Activated CD4-positive, alpha-beta T cell treated with anti-CD3 and anti-CD28 coated beads, Interleukin-2, amount 50 U/mL, for 24 hours (primary cell): Measurements from ENCODE around the gene CASP14.
"Not testable (repeated sequence)": the region's sequence is repeated elsewhere in the genome, so short reads cannot be mapped to it uniquely, and the experiment has no call there.

ENCODE experiments used
- DNase-seq, 2 donors: peaks; one replicate each; pipeline ENCODE4 v3.0.0-alpha.2; 2020; ENCODE audit warnings: low read depth in 1 of 2, low spot score in 1 of 2

Gene CASP14

DNA sequence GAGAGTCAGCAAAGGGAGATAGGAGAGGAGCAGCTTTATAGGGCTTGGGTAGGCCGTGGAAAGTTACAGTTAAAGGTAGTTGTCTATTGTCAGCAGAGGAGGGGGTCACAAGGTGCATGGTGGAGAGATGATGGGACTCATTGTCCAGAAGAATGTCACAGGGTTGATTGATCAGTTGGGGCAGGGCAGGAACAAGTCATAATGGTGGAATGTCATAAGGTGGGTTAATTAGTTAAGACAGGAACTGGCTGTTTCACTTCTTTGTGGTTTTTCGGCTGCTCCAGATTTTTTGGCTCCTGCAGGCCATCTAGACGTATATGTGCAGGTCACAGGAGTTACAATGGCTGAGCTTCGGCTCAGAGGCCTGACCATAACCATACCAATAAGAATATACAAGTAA, 21.1 kb downstream of the CASP14 start:
- not testable (repeated sequence) for DNase-seq

DNA sequence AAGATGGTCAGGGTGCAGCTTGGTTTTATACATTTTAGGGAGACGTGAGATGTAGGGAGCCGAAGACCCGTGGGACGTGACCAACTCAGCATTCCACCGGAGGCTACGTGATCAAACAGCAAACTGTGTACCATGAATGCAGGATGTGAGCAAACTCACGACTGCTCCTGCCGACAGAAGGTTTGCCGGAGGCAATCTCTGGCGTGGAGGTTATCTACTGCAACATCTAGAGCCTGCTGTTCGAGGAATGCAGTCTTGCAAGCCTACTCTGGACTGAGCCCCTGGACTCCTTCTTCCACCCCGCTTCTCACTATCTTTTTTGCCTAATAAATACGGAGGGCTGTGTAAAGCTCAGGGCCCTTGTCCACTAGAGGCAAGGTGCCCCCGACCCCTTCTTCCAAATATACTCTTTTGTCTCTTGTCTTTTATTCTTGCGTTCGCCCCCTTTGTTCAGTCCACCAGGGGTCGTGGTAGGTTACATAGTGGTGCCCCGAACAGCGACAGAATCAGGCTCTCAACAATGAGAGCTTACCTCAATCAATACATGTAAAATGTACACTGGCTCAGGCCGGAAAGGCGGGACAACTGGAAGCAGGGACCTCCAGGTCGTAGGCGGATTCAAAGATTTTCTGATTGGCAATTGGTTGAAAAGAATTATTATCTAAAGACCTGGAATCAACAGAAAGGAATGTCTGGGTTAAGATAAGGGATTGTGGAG, 23.8 kb downstream of the CASP14 start:
- no peak for DNase-seq

DNA sequence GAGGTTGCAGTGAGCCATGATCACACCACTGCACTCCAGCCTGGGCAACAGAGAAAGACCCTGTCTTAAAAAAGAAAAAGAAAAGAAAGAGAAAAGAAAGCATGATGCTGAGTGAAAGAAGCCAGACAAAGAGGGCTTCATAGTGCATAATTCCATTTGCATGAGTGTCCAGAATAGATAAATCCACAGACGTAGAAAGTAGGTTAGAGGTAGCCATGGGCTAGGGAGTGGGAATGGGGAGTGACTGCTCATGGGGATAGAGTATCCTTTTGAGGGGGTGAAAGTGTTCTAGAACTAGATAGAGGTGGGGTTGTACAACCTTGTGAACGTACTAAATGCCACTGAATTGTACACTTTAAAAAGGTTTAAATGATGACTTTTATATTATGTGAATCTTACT, 25.1 kb downstream of the CASP14 start:
- DNase-seq, result no peak

DNA sequence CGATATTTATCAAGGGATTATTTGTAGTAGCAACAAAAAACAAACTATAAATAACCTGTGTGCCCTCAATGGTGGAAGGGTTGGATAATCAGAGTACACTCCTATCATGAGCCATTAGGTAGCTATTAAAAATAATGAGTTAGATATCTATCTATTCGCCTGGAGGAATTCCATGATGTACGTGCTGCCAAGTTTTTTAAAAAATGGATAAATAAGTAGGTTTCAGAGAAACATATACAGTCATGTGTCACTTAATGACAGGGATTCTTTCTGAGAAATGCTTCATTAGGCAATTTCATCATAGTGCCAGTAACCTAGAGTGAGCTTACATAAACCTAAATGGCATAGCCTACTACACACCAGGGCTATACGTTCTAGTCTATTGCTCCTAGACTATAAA, 26.5 kb downstream of the CASP14 start:
- DNase-seq, result no peak

GRCh38 chr19:15080002-15080401, 30.7 kb downstream of the CASP14 start:
- not testable (repeated sequence) for DNase-seq

- no peak for DNase-seq
Observed at GRCh38 chr19:15081911-15082310, 32.6 kb downstream of the CASP14 start, which contains the start of gene OR1I1. Gene OR1I1, plus strand, starts transcription at chr19:15082211. Its CDS starts 4,855 bp downstream, at chr19:15087066.

DNA sequence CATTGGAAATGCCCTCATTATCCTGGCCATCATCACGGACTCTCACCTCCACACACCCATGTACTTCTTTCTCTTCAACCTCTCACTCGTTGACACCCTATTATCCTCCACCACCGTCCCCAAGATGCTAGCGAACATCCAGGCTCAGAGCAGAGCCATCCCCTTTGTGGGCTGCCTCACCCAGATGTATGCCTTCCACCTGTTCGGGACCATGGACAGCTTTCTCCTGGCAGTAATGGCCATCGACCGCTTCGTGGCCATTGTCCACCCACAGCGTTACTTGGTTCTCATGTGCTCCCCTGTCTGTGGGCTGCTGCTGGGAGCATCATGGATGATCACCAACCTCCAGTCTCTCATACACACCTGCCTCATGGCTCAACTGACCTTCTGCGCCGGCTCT, 37.9 kb downstream of the CASP14 start:
- no peak for DNase-seq

GRCh38 chr19:15091918-15092753, 42.9 kb downstream of the CASP14 start:
- DNase-seq, result peak in 1 of 2 donors; percentile 67

GRCh38 chr19:15093001-15093400, 43.7 kb downstream of the CASP14 start:
- no peak for DNase-seq

DNA sequence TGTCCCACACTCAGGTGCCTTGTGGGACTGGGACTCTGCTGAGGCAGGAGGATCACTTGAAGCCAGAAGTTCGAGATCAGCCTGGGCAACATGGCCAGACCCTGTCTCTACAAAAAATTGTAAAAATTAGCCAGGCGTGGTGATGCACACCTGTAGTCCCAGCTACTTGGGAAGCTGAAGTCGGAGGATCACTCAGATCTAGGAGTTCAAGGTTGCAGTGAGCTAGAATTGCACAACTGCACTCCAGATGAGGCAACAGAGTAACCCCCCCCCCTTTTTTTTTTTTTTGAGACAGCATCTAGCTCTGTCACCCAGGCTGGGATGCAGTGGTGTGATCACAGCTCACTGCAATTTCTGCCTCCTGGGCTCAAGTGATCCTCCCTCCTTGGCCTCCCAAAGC, 46.9 kb downstream of the CASP14 start:
- DNase-seq, result no peak

GRCh38 chr19:15097980-15098379, 48.7 kb downstream of the CASP14 start:
- DNase-seq, result not testable (repeated sequence)

- no peak for DNase-seq
Observed at GRCh38 chr19:15098460-15098859, 49.2 kb downstream of the CASP14 start.

DNA sequence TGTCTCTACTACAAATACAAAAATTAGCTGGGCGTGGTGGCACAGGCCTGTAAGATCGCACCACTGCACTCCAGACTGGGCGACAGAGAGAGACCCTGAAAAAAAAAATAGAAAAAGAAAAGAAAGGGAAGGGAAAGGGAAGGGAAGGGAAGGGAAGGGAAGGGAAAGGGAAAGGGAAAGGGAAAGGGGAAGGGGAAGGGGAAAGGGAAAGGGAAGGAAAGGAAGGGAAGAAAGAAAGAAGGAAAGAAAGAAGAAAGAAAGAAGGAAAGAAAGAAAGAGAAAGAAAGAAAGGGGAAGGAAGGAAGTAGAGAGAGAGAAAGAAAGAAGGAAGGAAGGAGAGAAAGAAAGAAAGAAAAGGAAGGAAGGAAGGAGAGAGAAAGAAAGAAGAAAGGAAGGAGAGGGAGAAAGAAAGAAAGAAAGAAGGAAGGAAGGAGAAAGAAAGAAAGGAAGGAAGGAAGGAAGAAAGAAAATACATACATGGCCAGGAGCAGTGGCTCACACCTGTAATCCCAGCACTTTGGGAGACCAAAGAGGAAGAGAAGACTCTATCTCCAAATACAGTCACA, 49.8 kb downstream of the CASP14 start:
- no peak for DNase-seq

DNA sequence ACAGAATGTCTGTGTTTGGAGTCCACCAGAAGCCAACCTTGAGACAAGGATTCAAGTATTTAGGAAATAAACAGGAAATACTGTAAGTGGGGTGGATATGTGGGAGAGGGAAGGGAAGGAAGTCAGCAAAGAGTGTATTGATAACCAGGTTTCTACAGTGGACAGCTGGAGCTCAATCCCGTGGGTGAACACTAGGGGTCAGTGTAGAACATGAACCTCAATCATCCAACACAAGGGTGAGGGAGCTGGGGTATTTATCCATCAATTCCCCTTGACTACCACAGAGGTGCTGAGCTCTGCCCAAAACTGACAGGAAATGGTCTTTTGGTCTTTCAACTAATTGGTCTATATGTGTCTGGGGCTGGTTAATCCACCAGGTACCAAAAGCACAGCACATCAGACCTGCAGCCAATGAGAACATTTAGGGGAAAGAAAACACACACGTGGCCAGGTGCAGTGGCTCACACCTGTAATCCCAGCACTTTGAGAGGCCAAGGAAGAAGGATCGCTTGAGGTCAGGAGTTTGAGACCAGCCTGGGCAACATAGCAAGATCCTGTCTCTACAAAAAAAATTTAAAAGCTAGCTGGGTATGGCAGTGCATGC, 52.3 kb downstream of the CASP14 start:
- DNase-seq, result peak; percentile 14 to 37

DNA sequence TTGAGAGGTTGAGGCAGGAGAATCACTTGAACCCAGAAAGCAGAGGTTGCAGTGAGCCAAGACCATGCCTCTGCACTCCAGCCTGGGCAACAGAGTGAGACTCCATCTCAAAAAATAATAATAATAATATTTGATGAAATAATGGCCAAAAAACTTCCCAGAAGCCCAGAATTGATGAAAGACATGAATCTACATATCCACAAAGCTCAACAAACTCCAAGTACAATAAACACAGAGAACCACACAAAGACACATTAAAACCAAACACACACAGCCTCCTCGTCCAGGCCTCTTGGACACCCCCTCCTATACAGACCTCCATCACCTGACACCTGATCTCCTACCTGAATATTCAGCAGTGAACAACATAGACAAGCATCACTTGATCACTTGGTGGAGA, 54.7 kb downstream of the CASP14 start:
- no peak for DNase-seq

GRCh38 chr19:15104411-15104810, 55.1 kb downstream of the CASP14 start:
- no peak for DNase-seq

DNA sequence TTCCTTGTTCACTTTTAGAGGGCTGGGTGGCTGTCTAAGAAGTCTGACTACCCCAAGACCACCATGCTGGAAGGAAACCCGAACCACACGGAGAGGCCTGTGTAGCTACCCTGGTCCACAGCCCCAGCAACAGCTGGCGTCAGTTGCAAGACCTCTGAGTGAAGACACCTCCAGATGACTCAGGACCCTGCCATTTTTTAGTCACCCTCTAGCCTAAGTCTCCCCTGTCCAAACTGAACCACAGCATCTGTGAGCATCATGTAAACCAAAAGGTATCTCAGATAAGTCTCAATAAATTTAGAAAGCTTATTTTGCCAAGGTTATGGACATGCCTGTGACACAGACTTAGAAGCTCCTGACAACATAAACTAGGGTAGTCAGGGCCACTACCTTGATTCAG, 55.8 kb downstream of the CASP14 start:
- DNase-seq, result no peak

- no peak for DNase-seq
Observed at GRCh38 chr19:15107061-15108010, 58.1 kb downstream of the CASP14 start, which contains the start of gene SYDE1. Gene SYDE1, plus strand, starts transcription at chr19:15107401. Its CDS starts 33 bp downstream, at chr19:15107434.
